OCI-LY3 (cell line): ENCODE results near the gene IL32.
A peak's percentile ranks its signal among the peaks of the same experiment; 100 is the strongest.

Experiments used
- H2AFZ ChIP-seq: fragments of 200-600, 300-600 bp; shearing (Covaris generic); 2 replicates; pipeline ENCODE4 v1.6.0; 2014; ENCODE audit warnings: antibody characterized with exemption, low read depth, low read length
- H3K27ac ChIP-seq: fragments of 200-600, 300-600 bp; sonication (generic); 2 replicates; pipeline ENCODE4 v1.5.1; 2014; ENCODE audit warnings: mild to moderate bottlenecking, low read length, moderate library complexity, mixed read lengths
- H3K27me3 ChIP-seq: fragments of 200-600, 300-600 bp; sonication (generic); 2 replicates; pipeline ENCODE4 v1.6.1; 2014; ENCODE audit warnings: low read depth, low read length, mixed read lengths
- H3K36me3 ChIP-seq: fragments of 200-600, 300-600 bp; sonication (generic); replicated peaks from 2 replicates; pipeline ENCODE3; 2014; ENCODE audit warnings: low read depth, low read length, mixed read lengths
- H3K4me1 ChIP-seq: fragments of 300-600, 200-600 bp; sonication (generic); 2 replicates; pipeline ENCODE4 v1.6.1; 2014; ENCODE audit warnings: low read length, mixed read lengths
- H3K4me2 ChIP-seq: fragments of 200-600, 300-600 bp; sonication (generic); 2 replicates; pipeline ENCODE4 v1.6.1; 2014; ENCODE audit warnings: low read length, mixed read lengths
- H3K4me3 ChIP-seq: fragments of 300-600, 200-600 bp; sonication (generic); 2 replicates; pipeline ENCODE4 v1.5.1; 2014; ENCODE audit warnings: antibody characterized with exemption, mild to moderate bottlenecking, low read length, moderate library complexity
- H3K79me2 ChIP-seq: fragments of 300-600, 200-600 bp; shearing (Covaris generic); 2 replicates; pipeline ENCODE4 v1.6.1; 2014; ENCODE audit warnings: mild to moderate bottlenecking, low read length, mixed read lengths
- H3K9ac ChIP-seq: fragments of 300-600, 200-600 bp; shearing (Covaris generic); 2 replicates; pipeline ENCODE4 v1.6.0; 2014; ENCODE audit warnings: mild to moderate bottlenecking, low read length, moderate library complexity
- H3K9me3 ChIP-seq: fragments of 200-600, 300-600 bp; shearing (Covaris generic); 2 replicates; pipeline ENCODE4 v1.6.1; 2014; ENCODE audit warnings: low read length, mixed read lengths; ENCODE audit not compliant: insufficient read depth
- H4K20me1 ChIP-seq: fragments of 200-600, 300-600 bp; sonication (generic); 2 replicates; pipeline ENCODE4 v1.6.1; 2016; ENCODE audit warnings: low read length, mixed read lengths; ENCODE audit not compliant: insufficient read depth
- EZH2phosphoT487 ChIP-seq: fragments of 200-600 bp; shearing (Covaris generic); IDR thresholded peaks from 2 replicates; pipeline ENCODE4 v1.6.1; 2018; ENCODE audit warnings: antibody characterized with exemption, mixed run types, low read depth
- TF ChIP-seq, protein P1 (sequence below): fragments of 200-600, 300-600 bp; sonication (generic); IDR thresholded peaks from 2 replicates; pipeline ENCODE4 v1.5.1; 2014; ENCODE audit warnings: antibody characterized with exemption, low read length, low read depth

Gene IL32

DNA sequence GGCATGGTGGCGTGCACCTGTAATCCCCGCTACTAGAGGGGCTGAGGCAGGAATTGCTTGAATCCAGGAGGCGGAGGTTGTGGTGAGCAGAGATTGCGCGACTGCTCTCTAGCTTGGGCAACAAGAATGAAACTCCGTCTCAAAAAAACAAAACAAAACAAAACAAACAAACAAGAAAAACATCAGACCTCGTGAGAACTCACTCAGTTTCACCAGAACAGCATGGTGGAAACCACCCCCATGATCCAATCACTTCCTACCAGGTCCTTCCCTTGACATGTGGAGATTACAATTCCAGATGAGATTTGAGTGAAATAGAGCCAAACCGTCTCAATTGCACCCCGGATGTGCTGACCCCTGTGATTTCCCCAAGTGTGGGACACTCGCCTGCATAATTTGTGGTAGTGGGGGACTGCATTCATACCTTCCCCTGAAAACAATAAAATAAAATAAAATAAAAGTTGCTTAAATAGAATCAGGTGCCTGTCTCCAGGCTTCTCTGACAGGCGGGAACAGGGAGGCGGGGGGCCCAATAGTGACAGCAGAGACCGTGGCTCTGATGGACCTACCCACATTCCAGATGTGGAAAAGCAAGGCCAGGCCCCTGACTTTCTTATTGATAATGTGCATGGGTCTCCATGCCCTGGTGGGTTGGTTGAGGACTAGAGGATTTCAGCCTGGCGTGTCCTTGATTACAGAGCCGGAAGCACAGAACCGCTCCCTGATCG, 20.6 kb downstream of the IL32 start:
- no peaks in the 10 kb centered on the region for H3K79me2 ChIP-seq
- no peak overlapping the region for H3K27ac ChIP-seq
- H3K27me3 ChIP-seq: no peaks in the 10 kb centered on the region
- H3K9ac ChIP-seq: no peak overlapping the region
- H2AFZ ChIP-seq: no peak overlapping the region
- H4K20me1 ChIP-seq: no peaks in the 10 kb centered on the region
- H3K4me3 ChIP-seq: no peak overlapping the region
- no peaks in the 10 kb centered on the region for H3K36me3 ChIP-seq
- H3K4me1 ChIP-seq: no peaks in the 10 kb centered on the region
- TF ChIP-seq, protein P1, sequence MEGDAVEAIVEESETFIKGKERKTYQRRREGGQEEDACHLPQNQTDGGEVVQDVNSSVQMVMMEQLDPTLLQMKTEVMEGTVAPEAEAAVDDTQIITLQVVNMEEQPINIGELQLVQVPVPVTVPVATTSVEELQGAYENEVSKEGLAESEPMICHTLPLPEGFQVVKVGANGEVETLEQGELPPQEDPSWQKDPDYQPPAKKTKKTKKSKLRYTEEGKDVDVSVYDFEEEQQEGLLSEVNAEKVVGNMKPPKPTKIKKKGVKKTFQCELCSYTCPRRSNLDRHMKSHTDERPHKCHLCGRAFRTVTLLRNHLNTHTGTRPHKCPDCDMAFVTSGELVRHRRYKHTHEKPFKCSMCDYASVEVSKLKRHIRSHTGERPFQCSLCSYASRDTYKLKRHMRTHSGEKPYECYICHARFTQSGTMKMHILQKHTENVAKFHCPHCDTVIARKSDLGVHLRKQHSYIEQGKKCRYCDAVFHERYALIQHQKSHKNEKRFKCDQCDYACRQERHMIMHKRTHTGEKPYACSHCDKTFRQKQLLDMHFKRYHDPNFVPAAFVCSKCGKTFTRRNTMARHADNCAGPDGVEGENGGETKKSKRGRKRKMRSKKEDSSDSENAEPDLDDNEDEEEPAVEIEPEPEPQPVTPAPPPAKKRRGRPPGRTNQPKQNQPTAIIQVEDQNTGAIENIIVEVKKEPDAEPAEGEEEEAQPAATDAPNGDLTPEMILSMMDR: no peak
- no peak for TF ChIP-seq EZH2phosphoT487
- H3K4me2 ChIP-seq: no peak overlapping the region
- H3K9me3 ChIP-seq: no peaks in the 10 kb centered on the region

DNA sequence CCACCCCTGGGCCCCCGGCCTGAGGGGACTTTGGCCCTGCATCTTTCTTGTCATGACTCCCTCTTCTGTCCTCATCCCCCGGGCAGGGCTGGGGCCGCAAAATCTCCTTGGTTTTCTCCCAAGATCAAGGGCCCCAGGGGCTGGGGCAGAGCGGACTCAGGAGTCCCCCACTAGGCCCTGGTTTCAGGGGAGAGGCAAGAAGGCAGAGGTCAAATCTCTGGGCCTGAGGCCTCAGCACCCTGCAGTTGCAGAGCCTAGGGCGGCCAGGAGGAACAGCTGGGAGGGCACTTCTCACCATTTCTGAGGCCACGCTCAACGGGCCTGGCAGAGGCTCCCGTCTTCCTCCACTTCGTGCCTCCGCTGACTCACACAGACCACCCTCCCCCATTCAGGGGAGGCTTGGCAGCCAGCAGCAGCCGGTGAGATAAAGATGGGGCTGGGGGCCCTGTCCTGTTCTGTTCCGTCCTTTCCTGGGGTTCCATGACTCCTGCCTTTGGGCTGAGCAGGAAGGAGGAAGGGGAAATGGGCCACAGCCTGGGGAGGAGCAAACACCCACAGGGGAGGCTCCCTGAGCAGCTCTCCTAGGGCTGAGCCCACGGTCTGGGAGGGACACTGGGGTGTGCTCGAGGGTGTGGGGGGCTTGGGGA, 21.3 kb downstream of the IL32 start:
- H3K9me3 ChIP-seq: no peaks in the 10 kb centered on the region
- no peaks in the 10 kb centered on the region for H4K20me1 ChIP-seq
- no peak overlapping the region for H3K4me3 ChIP-seq
- TF ChIP-seq, protein P1: no peak
- no peak for TF ChIP-seq EZH2phosphoT487
- H3K36me3 ChIP-seq: no peaks in the 10 kb centered on the region
- H3K27me3 ChIP-seq: no peaks in the 10 kb centered on the region
- H3K4me1 ChIP-seq: no peaks in the 10 kb centered on the region
- no peak overlapping the region for H3K9ac ChIP-seq
- no peak overlapping the region for H3K4me2 ChIP-seq
- H3K27ac ChIP-seq: no peak overlapping the region
- no peaks in the 10 kb centered on the region for H3K79me2 ChIP-seq
- H2AFZ ChIP-seq: no peak overlapping the region

DNA sequence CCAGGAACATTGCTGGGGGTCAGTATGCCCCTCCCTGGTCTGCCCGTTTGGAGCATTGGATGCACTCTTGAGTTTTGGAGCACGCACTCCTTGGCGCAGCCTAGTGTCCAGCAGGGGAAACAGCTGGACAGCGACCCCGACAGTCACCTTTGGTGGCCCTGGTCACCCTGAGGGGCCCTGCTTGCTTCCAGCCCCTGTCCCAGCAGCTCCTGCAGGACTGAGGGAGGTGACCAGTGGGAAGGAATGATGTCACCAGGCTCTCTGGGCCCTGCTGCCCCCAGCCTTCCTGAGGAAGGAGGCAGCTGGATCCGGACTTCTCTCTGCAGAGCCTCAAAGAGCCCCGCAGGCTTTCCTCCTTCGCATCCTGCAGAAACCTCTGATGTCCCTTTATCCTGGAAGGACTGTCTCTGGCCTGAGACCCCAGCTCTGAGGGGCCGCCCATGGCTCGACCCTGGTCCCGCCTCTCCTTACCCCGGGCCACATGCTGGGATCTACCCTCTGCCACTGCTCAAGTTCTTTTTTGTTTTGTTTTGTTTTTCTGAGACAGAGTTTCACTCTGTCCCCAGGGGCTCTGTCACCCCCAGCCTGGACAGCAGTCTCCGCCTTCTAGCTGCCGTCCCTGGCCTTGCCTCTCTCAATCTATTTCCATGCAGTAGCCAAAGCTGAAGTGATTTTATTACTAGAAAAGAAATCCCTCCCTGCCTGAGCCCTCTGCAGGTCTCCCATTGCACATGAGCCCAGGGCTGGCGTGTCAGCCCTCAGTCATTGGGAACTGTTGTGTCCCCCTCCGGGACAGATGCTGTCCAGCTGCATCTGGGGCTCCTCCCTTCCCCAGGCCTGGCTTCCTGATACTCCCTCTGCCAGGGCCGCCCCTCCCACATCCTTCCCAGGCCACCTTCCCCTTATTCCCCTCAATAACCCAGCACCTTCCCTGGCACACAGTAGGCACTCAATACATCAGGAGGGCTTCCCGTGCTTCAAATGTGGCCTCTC, 22.1 kb downstream of the IL32 start:
- H3K27me3 ChIP-seq: no peaks in the 10 kb centered on the region
- no peak overlapping the region for H3K4me2 ChIP-seq
- H3K36me3 ChIP-seq: no peaks in the 10 kb centered on the region
- no peaks in the 10 kb centered on the region for H3K4me1 ChIP-seq
- H3K27ac ChIP-seq: no peak overlapping the region
- no peak overlapping the region for H3K4me3 ChIP-seq
- H4K20me1 ChIP-seq: no peaks in the 10 kb centered on the region
- H3K9me3 ChIP-seq: no peaks in the 10 kb centered on the region
- H3K79me2 ChIP-seq: no peaks in the 10 kb centered on the region
- no peak overlapping the region for H3K9ac ChIP-seq
- H2AFZ ChIP-seq: no peak overlapping the region
- TF ChIP-seq EZH2phosphoT487: no peak
- TF ChIP-seq, protein P1: peak; percentile 28; the same call in 1 of the 2 replicates
